Measurements from ENCODE around the gene STIP1. TPM values are rescaled to one million over a fixed set of nuclear protein-coding genes. Genes with fewer than 3 reads are reported as not detected.

Gene STIP1
- total and polyA plus RNA-seq, 2 of the 8 experiments (the other 6 are each of a cell fraction or from before 2014, with no cell fraction given) = 140 to 329 TPM

DNA sequence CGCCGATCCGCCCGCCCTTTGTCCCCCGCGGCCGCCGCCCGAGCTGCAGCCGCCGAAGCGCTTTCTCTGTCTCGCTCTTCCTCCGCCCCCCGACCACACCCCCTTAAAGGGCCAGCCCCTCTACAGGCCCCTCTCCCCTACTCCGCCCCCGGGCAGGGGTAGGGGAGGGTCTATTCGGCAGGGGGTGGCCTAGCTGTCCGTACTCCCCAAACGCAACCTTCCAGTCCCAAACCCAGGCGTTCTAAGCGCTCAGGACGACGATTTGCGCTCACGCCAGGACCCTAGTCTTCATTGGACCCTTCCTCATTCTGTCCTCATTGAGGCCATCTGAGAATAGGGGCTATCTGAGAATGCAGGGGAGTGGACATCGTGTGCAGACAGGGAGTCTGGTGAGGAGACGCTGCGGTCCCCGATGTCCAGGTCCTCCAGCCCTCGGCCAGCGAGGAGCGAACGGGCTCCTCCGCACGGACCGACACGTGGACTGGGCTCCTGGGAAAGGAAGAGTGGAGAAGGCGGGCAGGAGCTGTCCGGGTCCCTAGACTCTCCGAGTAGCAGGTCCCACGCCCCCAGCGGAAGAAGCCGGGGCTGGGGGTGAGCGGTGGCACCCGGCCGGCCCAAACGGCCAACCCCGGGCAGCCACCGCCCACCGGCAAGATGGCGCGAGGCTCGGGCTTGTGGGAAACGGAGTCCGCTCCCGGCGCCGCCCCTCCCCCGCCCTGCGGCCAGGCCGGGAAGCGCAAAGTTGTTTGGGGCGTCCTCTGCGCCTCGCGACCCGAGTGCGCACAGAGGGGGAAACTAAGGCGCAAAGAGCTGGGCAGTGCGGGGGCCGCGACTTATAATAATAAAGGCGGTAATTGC is 61.1 kb downstream of the STIP1 start, which contains the start of gene PPP1R14B:
PPP1R14B (minus strand) TSS at position 73 of the 858 bp plus-strand sequence. CDS start 270 bp downstream, outside the sequence.
- peaks cover 0 to 16% of the 10 kb centered on the region in 2 experiments for H4K20me1 ChIP-seq (replicated peaks in 1 of 2; ENCODE audit: control insufficient read depth in 1 of 2, insufficient read depth in 2 of 2, low read length in 2 of 2)
- no peak within 1 kb of the TSS for H2AFZ ChIP-seq (ENCODE audit: low read length)
- peak within 1 kb of the TSS; percentile 87 for H4K8ac ChIP-seq (ENCODE audit: extremely low read depth, insufficient read depth, low read length)
- no peaks in the 10 kb centered on the region for H3K27me3 ChIP-seq (replicated peaks in 1 of 4; ENCODE audit: control insufficient read depth in 3 of 4, extremely low read depth in 1 of 4, insufficient read depth in 3 of 4, low read length in 3 of 4)
- H3K4me3 ChIP-seq (ENCODE audit: extremely low read depth in 1 of 4, insufficient read depth in 2 of 4, low read depth in 3 of 4, low read length in 4 of 4) = peak within 1 kb of the TSS; percentile 56 to 99 (median 90)
- H2BK12ac ChIP-seq (ENCODE audit: low read depth, low read length) = peak within 1 kb of the TSS; percentile 94; the same call in 1 of the 2 replicates
- peak within 1 kb of the TSS; percentile 66 to 74 (median 71) for H3K9ac ChIP-seq (replicated peaks in 1 of 4; ENCODE audit: extremely low read depth in 1 of 4, low read depth in 3 of 4, low read length in 3 of 4)
- CTCF ChIA-PET (ENCODE audit: partially characterized antibody) = interaction anchor here (1.1 to 10.0 kb wide), 9 partner anchors 9 to 94 kb away, joined by 3 to 102 read pairs (median 5); partner anchors contain the start of genes CATSPERZ, ESRRA, NUDT22 and TRPT1
- FAIRE-seq (no peak), DNase-seq (ENCODE audit: low read depth in 1 of 2, low spot score in 2 of 2) (peak in 1 of 2 experiments; percentile 94)
- H2BK5ac ChIP-seq (ENCODE audit: low read depth, low read length) = peak within 1 kb of the TSS; percentile 99
- peak within 1 kb of the TSS; percentile 95; the same call in 1 of the 2 replicates for H2BK15ac ChIP-seq (ENCODE audit: low read length)
- H4K91ac ChIP-seq (replicated peaks; ENCODE audit: insufficient read length, low read length) = peak within 1 kb of the TSS; percentile 79
- 3% methylated on average over 40 of the region's 74 CpGs; no CpG with 5 or more reads in 1 of the 2 experiments for whole genome bisulfite sequencing, 2 experiments (ENCODE audit: extremely low coverage in 1 of 2, insufficient coverage in 1 of 2, insufficient read length in 1 of 2, insufficient replicate concordance in 2 of 2, low coverage in 1 of 2, low lambda C conversion rate in 2 of 2, missing lambda C conversion rate in 1 of 2)
- H3K23ac ChIP-seq (ENCODE audit: insufficient read length) = no peak within 1 kb of the TSS
- H3K9me3 ChIP-seq (ENCODE audit: insufficient read depth in 2 of 2, low read depth in 1 of 2, low read length in 1 of 2) = no peaks in the 10 kb centered on the region
- peaks cover 0 to 17% (median 4%) of the 10 kb centered on the region in 4 experiments; a peak in 4 of 8 replicates for H3K36me3 ChIP-seq (ENCODE audit: control insufficient read depth in 2 of 4, insufficient read depth in 4 of 4, low read length in 3 of 4)
- peak within 1 kb of the TSS; percentile 70 for H4K5ac ChIP-seq (ENCODE audit: insufficient read length, low read depth, low read length)
- H3K27ac ChIP-seq (ENCODE audit: low read depth, low read length) = peak within 1 kb of the TSS; percentile 61
- H3K79me2 ChIP-seq (ENCODE audit: control insufficient read depth in 1 of 2, insufficient read depth in 2 of 2, low read length in 2 of 2) = peaks cover 6 to 26% of the 10 kb centered on the region in 2 experiments; a peak in 3 of 4 replicates
- peak within 1 kb of the TSS; percentile 86 for H3K18ac ChIP-seq (ENCODE audit: extremely low read depth, low read length)
- peak within 1 kb of the TSS; percentile 84; the same call in 1 of the 2 replicates for H2AK5ac ChIP-seq (ENCODE audit: low read depth, low read length)
- POLR2A ChIA-PET (ENCODE audit: partially characterized antibody) = interaction anchor here (0.6 to 13.1 kb wide), 16 partner anchors 8 to 367 kb away, joined by 3 to 352 read pairs (median 10); partner anchors contain the start of genes BAD, DNAJC4, ESRRA and FERMT3
- peak within 1 kb of the TSS; percentile 73 to 99 for H3K4me2 ChIP-seq (ENCODE audit: insufficient read depth in 1 of 2, low read depth in 2 of 2, low read length in 2 of 2)
- peaks cover 6% of the 10 kb centered on the region for H3K79me1 ChIP-seq (ENCODE audit: low read depth, low read length)
- peak within 1 kb of the TSS; percentile 18 for H2BK120ac ChIP-seq (replicated peaks; ENCODE audit: low read depth, low read length)
- no peak within 1 kb of the TSS for H3K14ac ChIP-seq (ENCODE audit: insufficient read length)
- 0 out of 2 replicates have a peak within 1 kb of the TSS, but pooled peaks have one; percentile 21 for H2BK20ac ChIP-seq (ENCODE audit: low read length)
- H3K4me1 ChIP-seq (replicated peaks in 1 of 4; ENCODE audit: control insufficient read depth in 3 of 4, insufficient read depth in 4 of 4, low read length in 3 of 4) = peaks cover 0 to 48% (median 35%) of the 10 kb centered on the region in 4 experiments; a peak in 6 of 7 replicates
- peak within 1 kb of the TSS; percentile 73 for H3K4ac ChIP-seq (replicated peaks; ENCODE audit: insufficient read length, low read depth, low read length)
- peak within 1 kb of the TSS; percentile 95 for H3K56ac ChIP-seq (replicated peaks; ENCODE audit: insufficient read length, low read depth, low read length)
- peaks cover 20% of the 10 kb centered on the region for H3K23me2 ChIP-seq (ENCODE audit: low read depth, low read length)
- TF ChIP-seq RXRA (IDR thresholded peaks at IDR 0.05; ENCODE audit: insufficient read depth, low read depth, low read length) (no peak), RBBP5 (IDR thresholded peaks at IDR 0.05; ENCODE audit: borderline replicate concordance, low read depth, low read length) (peak; percentile 42; the same call in 1 of the 2 replicates), MAX (IDR thresholded peaks at IDR 0.05) (peak; percentile 75), TBP (IDR thresholded peaks at IDR 0.05; ENCODE audit: low read depth, low read length) (no peak), POLR2AphosphoS5 (IDR thresholded peaks at IDR 0.05; ENCODE audit: low read depth, low read length) (no peak), SP2 (IDR thresholded peaks at IDR 0.05; ENCODE audit: low read length) (0 out of 2 replicates have a peak, but pooled peaks have one; percentile 4), CBX8 (IDR thresholded peaks at IDR 0.05; ENCODE audit: borderline replicate concordance, low read depth, low read length) (no peak), EZH2 (IDR thresholded peaks at IDR 0.05; ENCODE audit: low read depth, low read length, severe bottlenecking) (no peak), SUZ12 (IDR thresholded peaks at IDR 0.05; ENCODE audit: low read length) (no peak), BRCA1 (IDR thresholded peaks at IDR 0.05; ENCODE audit: low read depth, low read length) (no peak)

All from H1 (cell line).